GM21381 (cell line): Measurements from ENCODE around the gene TMEM120B.

Experiments
- ATAC-seq: cut with Tn5 transposase; IDR thresholded peaks from one replicate; pipeline ENCODE4 v1.9.1; 2021; ENCODE audit warnings: mild to moderate bottlenecking, moderate library complexity; ENCODE audit not compliant: unreplicated experiment

Gene TMEM120B

GRCh38 chr12:121770388-121770787, 57.8 kb downstream of the TMEM120B start:
- ATAC-seq, result no peak

GRCh38 chr12:121770813-121771625, 58.5 kb downstream of the TMEM120B start:
- no peak for ATAC-seq

GRCh38 chr12:121773011-121773777, 60.6 kb downstream of the TMEM120B start:
- peak; percentile 86 for ATAC-seq

- ATAC-seq, result no peak
Measured at GRCh38 chr12:121774968-121775474, 62.5 kb downstream of the TMEM120B start.

- ATAC-seq, result no peak
Measured at GRCh38 chr12:121775501-121775900, 62.9 kb downstream of the TMEM120B start.

- ATAC-seq, result no peak
Measured at GRCh38 chr12:121776190-121777098, 63.9 kb downstream of the TMEM120B start.

GRCh38 chr12:121778567-121779421, 66.2 kb downstream of the TMEM120B start:
- ATAC-seq, result no peak

GRCh38 chr12:121779422-121779895, 66.9 kb downstream of the TMEM120B start:
- no peak for ATAC-seq

- no peak for ATAC-seq
Measured at GRCh38 chr12:121780429-121780828, 67.9 kb downstream of the TMEM120B start.

- ATAC-seq, result peak; percentile 25
Measured at GRCh38 chr12:121781484-121781997, 69.0 kb downstream of the TMEM120B start.

- peak; percentile 42 for ATAC-seq
Measured at GRCh38 chr12:121781998-121782979, 69.7 kb downstream of the TMEM120B start.

GRCh38 chr12:121783766-121784165, 71.2 kb downstream of the TMEM120B start:
- ATAC-seq, result no peak

GRCh38 chr12:121784460-121784859, 71.9 kb downstream of the TMEM120B start:
- ATAC-seq, result no peak

GRCh38 chr12:121786440-121786825, 73.9 kb downstream of the TMEM120B start:
- ATAC-seq, result no peak

- no peak for ATAC-seq
Measured at GRCh38 chr12:121787063-121788025, 74.8 kb downstream of the TMEM120B start.

- ATAC-seq, result no peak
Measured at GRCh38 chr12:121788176-121788818, 75.7 kb downstream of the TMEM120B start.
